ENCODE results near the gene SAMSN1. TPM values are rescaled to one million over a fixed set of nuclear protein-coding genes. Genes with fewer than 3 reads are reported as not detected.
A peak's percentile ranks its signal among the peaks of the same experiment; 100 is the strongest.

The SAMSN1 gene
- total and polyA plus RNA-seq, 9 of the 15 experiments (the other 6 are each of a cell fraction or from before 2014, with no cell fraction given) = 101 to 223 (median 159) TPM

- TF ChIP-seq ZNF584 (CRISPR knock-in tag; IDR thresholded peaks at IDR 0.05; ENCODE audit: low read depth) (no peak), STAT5B (CRISPR knock-in tag; IDR thresholded peaks at IDR 0.05) (no peak), ZNF324 (CRISPR knock-in tag; IDR thresholded peaks at IDR 0.05) (no peak), ILF3 (IDR thresholded peaks at IDR 0.05; ENCODE audit: borderline replicate concordance) (no peak)
Measured at GRCh38 chr21:14526199-14526598, 19.9 kb downstream of the SAMSN1 start (continued).

DNA sequence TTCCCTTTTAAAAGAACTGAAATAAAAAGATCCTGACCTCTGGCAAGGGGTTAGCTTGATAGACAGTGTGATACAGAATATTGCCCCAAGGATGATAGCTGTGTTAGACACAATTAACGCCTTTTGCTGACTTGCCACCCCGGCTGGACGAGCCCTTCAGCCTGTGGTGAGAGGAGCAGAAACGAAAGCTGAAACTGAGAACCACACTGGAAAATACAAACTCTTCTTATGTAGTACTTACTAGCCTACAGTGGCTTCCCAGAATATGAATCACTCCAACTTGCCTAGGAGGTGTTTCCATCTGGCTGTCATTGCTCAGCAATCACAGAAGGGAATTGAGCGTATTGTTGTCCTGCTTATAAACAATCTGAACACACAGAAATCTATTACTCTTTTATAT, 22.9 kb downstream of the SAMSN1 start:
- WGBS (ENCODE audit: insufficient coverage, low coverage, missing lambda C conversion rate) = 63% methylated on average over 5 of the region's 5 CpGs
- Histone ChIP-seq H3K27ac (ENCODE audit: extremely low read depth, low read depth, low read length) (no peak overlapping the region), H3K36me3 (ENCODE audit: control insufficient read depth, insufficient read depth, low read length) (peaks cover 65% of the 10 kb centered on the region), H2AFZ (ENCODE audit: low read depth, low read length) (no peak overlapping the region), H3K9ac (ENCODE audit: insufficient read depth in 1 of 2, low read depth in 2 of 2, low read length in 2 of 2) (no peak overlapping the region), H3K4me1 (replicated peaks in 1 of 2; ENCODE audit: control insufficient read depth in 2 of 2, insufficient read depth in 2 of 2, low read length in 2 of 2) (peaks cover 4 to 16% of the 10 kb centered on the region in 2 experiments; a peak in 4 of 5 replicates), H3K9me1 (ENCODE audit: control insufficient read depth, insufficient read depth, low read length) (no peaks in the 10 kb centered on the region), H3K79me2 (ENCODE audit: control insufficient read depth, insufficient read depth, low read length) (peaks cover 100% of the 10 kb centered on the region), H3K27me3 (ENCODE audit: control insufficient read depth in 2 of 2, insufficient read depth in 2 of 2, low read length in 2 of 2) (no peaks in the 10 kb centered on the region), H3K4me2 (ENCODE audit: insufficient read depth, low read length) (peak overlapping the region; percentile 2; the same call in 1 of the 2 replicates), H3K4me3 (no peak overlapping the region), H3K9me3 (replicated peaks; ENCODE audit: control insufficient read depth, insufficient read depth, low read depth, low read length) (no peaks in the 10 kb centered on the region), H4K20me1 (replicated peaks; ENCODE audit: control insufficient read depth, insufficient read depth, low read length) (0 out of 2 replicates have a peak, but pooled peaks cover 3% of the 10 kb centered on the region)
- in situ Hi-C loops (cut with MboI) = no loop called here
- BruUV-seq (replicated peaks) = no TSS peak
- ChIA-PET CTCF (ENCODE audit: low intra/inter-chr PET ratio) (no interaction called here), POLR2A (interaction anchor here (0.6 to 4.5 kb wide), 4 partner anchors 10 to 536 kb away, joined by 3 to 17 read pairs (median 4); no protein-coding TSS in a partner anchor)
- DNase-seq (ENCODE audit: extremely low read depth in 1 of 4, low spot score in 3 of 4) (peak in 1 of 4 experiments; percentile 28), ATAC-seq (no peak), FAIRE-seq (peak; percentile 6)
- intact Hi-C loops (cut with micrococcal nuclease) = no loop called here
- no peak for TF ChIP-seq BRF1 (IDR thresholded peaks at IDR 0.05; ENCODE audit: borderline replicate concordance, extremely low read depth, insufficient read length)
- TF ChIP-seq SMARCA4 (IDR thresholded peaks at IDR 0.05) = no peak
- no peak for TF ChIP-seq ZNF695 (CRISPR knock-in tag; IDR thresholded peaks at IDR 0.05)
- no peak for TF ChIP-seq ZNF511 (CRISPR knock-in tag; IDR thresholded peaks at IDR 0.05)
- TF ChIP-seq GATA2 (CRISPR knock-in tag; IDR thresholded peaks at IDR 0.05) = no peak
- no peak for TF ChIP-seq EP400 (IDR thresholded peaks at IDR 0.05)
- TF ChIP-seq, protein P1, sequence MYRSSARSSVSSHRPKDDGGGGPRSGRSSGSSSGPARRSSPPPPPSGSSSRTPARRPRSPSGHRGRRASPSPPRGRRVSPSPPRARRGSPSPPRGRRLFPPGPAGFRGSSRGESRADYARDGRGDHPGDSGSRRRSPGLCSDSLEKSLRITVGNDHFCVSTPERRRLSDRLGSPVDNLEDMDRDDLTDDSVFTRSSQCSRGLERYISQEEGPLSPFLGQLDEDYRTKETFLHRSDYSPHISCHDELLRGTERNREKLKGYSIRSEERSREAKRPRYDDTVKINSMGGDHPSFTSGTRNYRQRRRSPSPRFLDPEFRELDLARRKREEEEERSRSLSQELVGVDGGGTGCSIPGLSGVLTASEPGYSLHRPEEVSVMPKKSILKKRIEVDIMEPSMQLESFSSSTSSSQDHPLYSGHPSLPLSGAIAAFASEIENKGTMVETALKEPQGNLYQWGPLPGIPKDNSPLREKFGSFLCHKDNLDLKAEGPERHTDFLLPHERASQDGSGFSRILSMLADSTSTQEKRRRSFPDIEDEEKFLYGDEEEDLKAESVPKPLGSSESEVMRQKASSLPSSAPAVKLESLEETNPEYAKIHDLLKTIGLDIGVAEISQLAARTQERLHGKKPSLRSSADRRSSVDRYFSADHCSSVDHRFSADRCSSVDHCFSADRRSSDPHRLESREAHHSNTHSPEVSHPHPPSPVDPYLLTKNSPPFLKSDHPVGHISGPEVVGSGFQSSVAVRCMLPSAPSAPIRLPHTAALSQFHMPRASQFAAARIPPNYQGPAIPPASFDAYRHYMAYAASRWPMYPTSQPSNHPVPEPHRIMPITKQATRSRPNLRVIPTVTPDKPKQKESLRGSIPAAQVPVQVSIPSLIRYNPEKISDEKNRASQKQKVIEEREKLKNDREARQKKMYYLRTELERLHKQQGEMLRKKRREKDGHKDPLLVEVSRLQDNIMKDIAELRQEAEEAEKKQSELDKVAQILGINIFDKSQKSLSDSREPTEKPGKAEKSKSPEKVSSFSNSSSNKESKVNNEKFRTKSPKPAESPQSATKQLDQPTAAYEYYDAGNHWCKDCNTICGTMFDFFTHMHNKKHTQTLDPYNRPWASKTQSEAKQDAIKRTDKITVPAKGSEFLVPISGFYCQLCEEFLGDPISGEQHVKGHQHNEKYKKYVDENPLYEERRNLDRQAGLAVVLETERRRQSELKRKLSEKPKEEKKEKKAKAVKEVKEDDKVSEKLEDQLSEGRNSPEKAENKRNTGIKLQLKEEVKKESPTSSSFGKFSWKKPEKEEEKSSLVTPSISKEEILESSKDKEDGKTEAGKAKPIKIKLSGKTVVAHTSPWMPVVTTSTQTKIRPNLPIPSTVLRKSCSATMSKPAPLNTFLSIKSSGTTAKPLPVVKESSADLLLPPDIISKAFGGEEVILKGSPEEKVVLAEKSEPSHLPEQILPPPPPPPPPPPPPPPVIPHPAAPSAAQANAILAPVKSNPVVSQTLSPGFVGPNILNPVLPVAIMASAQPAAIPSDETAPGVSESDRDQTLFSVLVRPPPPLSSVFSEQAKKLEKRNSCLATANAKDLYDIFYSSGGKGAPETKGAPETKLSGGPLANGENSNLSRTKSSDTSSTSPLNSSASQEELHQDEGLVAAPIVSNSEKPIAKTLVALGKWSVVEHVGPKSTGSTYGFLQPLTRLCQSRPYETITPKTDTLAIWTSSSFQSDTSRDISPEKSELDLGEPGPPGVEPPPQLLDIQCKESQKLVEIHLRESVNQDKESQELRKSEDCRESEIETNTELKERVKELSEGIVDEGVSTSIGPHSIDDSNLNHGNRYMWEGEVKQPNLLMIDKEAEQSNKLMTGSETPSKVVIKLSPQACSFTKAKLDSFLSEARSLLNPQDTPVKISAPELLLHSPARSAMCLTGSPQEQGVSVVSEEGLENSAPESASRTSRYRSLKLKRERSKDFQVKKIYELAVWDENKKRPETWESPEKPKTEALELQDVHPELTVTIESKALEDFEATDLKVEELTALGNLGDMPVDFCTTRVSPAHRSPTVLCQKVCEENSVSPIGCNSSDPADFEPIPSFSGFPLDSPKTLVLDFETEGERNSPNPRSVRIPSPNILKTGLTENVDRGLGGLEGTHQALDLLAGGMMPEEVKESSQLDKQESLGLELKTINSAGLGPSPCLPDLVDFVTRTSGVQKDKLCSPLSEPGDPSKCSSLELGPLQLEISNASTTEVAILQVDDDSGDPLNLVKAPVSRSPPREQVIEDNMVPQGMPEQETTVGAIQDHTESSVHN (IDR thresholded peaks at IDR 0.05; ENCODE audit: borderline replicate concordance in 1 of 2, low read depth in 1 of 2) = no peak
- TF ChIP-seq HCFC1 (IDR thresholded peaks at IDR 0.05; ENCODE audit: low read depth, low read length) = no peak
- no peak for TF ChIP-seq KAT2B (IDR thresholded peaks at IDR 0.05; ENCODE audit: low read depth, low read length)
- TF ChIP-seq RB1 (IDR thresholded peaks at IDR 0.05; ENCODE audit: low read depth) = no peak

Data from K562 (cell line).